Amniotic epithelial cell (primary cell): ENCODE results near the gene SH3GL2.

ENCODE experiments used
- DNase-seq: peaks from one replicate; pipeline ENCODE4 v3.0.0-alpha.2; 2010; ENCODE audit warnings: low read depth

Gene SH3GL2

DNA sequence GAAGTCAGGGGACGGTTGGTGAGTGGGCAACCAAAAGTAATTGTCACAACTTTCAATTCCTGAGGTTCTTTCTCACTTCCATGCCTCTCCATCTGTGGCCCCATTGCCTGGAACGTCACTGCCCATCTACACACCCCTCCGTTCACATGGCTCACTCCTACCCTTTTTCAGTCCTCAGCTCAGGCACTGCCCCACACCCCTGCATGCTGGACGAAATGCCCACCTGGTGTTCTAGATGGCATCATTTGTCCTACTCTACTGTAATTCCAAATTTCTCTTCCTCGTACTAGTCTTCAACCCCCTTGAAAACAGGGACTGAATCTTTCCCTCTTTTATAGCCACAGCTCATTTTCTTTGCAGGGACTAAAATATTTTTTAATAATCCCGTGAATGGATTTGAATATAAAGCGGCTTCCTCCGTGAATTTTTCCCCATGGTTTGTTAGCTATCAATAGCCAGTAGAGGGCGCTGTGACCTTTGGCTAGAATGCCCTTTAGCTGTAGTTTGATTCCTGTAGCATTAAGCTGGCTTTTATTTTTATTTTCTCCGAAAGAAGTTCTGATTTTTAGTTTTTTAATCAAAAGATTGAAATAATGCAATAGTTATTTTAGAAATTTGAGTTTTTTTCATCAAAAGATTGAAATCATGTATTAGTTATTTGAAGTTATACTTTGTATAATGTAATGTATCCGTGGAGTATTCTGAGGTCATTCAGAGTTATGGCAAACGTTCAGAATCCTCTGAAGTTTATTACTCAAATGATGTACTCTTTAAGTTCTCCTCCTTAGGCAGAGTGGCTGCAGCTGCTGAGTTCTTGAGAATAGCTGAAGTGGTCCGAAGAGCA lies 232.1 kb downstream of the SH3GL2 start:
- DNase-seq: peak; percentile 41

DNA sequence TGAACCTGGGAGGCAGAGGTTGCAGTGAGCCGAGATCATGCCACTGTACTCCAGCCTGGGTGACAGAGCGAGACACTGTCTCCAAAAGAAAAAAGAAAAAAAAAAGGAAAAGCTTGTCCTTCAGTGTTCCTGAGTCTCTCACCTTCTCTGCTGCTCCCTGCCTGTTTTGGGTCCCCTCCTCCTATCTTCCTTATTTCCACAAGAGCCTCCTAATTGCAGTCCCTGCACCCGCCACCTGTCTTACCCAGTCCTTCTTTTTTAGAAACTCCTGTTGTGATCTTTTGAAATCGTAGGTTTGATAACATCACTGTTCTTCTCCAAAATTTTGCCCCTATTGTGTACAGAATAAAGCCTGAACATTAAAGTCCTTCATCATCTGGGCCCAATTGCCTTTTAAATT lies 234.9 kb downstream of the SH3GL2 start:
- no peak for DNase-seq

GRCh38 chr9:17816431-17817027 lies 237.7 kb downstream of the SH3GL2 start:
- DNase-seq: no peak

- DNase-seq: peak; percentile 12
These were observed 245.3 kb downstream of the SH3GL2 start for GRCh38 chr9:17824191-17824590.

- DNase-seq: no peak
These were observed 245.9 kb downstream of the SH3GL2 start for GRCh38 chr9:17824616-17825264.

GRCh38 chr9:17825265-17825659 lies 246.4 kb downstream of the SH3GL2 start:
- no peak for DNase-seq

DNA sequence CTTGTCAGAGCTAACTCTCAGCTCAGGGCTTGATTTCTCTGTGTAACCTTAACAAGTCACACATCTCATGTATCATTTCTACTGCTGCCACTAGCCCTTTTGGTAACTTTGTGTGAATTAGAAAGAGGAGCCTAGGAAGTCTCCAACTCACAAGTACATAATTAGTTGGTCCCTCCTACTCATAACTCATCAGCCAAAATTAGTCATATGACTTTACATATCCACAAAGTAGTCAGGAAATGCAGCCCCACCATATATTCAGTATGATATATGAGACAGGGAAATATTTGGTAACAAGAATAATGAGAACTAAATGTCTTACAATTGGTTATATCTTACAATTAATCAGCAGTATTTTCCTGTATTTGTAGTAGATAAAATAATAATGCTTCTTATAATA lies 250.2 kb downstream of the SH3GL2 start:
- no peak for DNase-seq

DNA sequence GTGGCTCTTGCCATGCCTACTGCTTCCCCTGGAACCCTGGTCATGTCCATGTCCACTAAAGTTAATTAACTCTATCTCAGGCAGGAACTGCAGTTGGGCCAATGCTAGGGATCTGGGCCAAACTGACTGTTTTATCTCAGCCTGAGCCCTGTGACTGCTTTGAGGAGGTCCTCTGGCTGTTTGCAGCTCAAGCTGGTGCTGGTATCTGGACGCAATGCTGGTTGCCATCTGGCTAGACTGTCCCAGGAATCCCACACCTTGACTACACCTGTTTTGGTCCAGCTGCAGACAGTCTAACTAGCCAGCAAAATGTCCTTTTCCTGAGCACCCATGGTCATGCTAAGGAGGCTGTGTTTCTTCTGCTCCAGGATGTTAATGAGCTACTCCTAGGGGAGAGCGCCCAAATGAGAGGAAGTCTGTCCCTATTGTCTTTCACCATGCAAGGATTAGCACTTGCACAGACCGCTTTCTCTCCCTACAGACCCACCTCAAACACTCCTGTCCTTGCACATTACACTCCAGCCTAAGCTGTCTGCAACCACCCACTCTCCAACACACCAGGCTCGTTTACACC lies 251.0 kb downstream of the SH3GL2 start:
- no peak for DNase-seq

GRCh38 chr9:17832812-17833211 lies 253.9 kb downstream of the SH3GL2 start:
- DNase-seq: peak; percentile 7

GRCh38 chr9:17833846-17834245 lies 255.0 kb downstream of the SH3GL2 start:
- DNase-seq: no peak

- DNase-seq: no peak
These were observed 259.1 kb downstream of the SH3GL2 start for GRCh38 chr9:17837965-17838364.

DNA sequence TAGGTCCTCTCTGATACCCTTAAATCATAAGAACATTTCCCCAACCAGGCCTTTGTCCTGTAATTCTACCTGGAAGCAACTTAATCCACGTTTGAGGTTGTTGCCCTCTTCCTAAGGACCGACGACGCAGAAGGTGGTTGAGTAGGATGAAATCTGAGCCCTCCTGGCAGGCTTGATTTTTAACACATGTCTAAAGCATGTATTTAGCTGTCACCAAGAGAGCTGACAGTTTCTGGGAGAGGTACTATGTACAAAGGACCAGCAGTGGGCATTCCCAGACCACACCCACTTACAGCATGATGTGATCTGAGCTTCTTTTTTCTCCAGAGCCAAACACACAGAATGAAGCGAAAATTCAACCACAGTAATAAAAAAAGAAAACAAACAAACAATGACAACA lies 260.9 kb downstream of the SH3GL2 start:
- DNase-seq: no peak

GRCh38 chr9:17843236-17843635 lies 264.4 kb downstream of the SH3GL2 start:
- no peak for DNase-seq
